ACC112 (cell line): ENCODE data around the gene MTHFSD.

Experiments used
- H2AFZ ChIP-seq: fragments of 200-600 bp; sonication (generic); one replicate; pipeline ENCODE4 v1.6.0; 2017; ENCODE audit warnings: antibody characterized with exemption, low read length; ENCODE audit not compliant: unreplicated experiment
- H3K27ac ChIP-seq: fragments of 200-600 bp; sonication (generic); 2 replicates; pipeline ENCODE4 v1.5.1; 2014; ENCODE audit warnings: low read depth, mild to moderate bottlenecking, antibody characterized with exemption, low read length, moderate library complexity
- H3K27me3 ChIP-seq: fragments of 200-600 bp; sonication (generic); 2 replicates; pipeline ENCODE4 v1.6.1; 2014; ENCODE audit warnings: mild to moderate bottlenecking, antibody characterized with exemption, low read length, moderate library complexity, mixed read lengths; ENCODE audit not compliant: insufficient read depth
- H3K36me3 ChIP-seq: fragments of 200-600 bp; sonication (generic); 2 replicates; pipeline ENCODE4 v1.6.1; 2016; ENCODE audit warnings: mild to moderate bottlenecking, antibody characterized with exemption, low read length, moderate library complexity, mixed read lengths; ENCODE audit not compliant: insufficient read depth
- H3K4me1 ChIP-seq: fragments of 200-600 bp; sonication (generic); one replicate; pipeline ENCODE4 v1.6.1; 2016; ENCODE audit warnings: low read length, mixed read lengths; ENCODE audit not compliant: insufficient read depth, unreplicated experiment, control insufficient read depth
- H3K4me3 ChIP-seq: fragments of 200-600 bp; sonication (generic); 2 replicates; pipeline ENCODE4 v1.5.1; 2014; ENCODE audit warnings: mild to moderate bottlenecking, low read depth, low read length
- H3K79me2 ChIP-seq: fragments of 200-600 bp; sonication (generic); one replicate; pipeline ENCODE4 v1.6.0; 2016; ENCODE audit warnings: low read length; ENCODE audit not compliant: control insufficient read depth, unreplicated experiment, insufficient read depth

MTHFSD gene

DNA sequence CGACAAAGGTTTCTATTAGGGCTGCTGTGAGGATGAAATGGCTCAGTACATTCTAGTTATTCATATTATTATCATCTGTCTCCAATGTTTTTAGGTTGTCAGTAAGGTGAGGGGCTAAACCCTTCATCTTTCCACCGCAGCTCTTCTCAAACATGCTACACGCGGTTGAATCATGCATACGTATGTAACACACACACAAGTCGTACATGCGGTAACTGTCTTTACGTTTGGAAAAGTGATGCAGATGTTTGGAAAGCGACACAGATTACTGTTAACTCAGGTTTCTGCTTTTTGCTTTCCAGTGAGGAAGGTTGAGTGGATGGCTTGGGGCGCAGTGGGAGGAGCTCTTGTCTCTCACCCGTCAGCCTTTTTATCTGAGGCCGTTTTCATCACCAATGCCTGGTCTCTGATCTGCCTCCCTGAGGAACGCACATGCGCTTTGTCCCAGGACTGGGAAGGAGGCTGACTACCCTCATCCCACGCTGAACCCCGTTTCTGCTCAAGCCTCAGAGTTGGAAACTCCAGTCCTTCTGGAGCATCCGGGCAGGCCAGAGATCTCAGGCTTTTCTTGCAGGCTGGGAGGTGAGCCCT lies 20.2 kb upstream of the MTHFSD start:
- peak overlapping the region; percentile 83 for H3K27ac ChIP-seq
- no peaks in the 10 kb centered on the region for H3K27me3 ChIP-seq
- H3K36me3 ChIP-seq: peaks cover 16% of the 10 kb centered on the region; the same call in 1 of the 2 replicates
- peaks cover 85% of the 10 kb centered on the region for H3K79me2 ChIP-seq
- H3K4me1 ChIP-seq: peaks cover 51% of the 10 kb centered on the region
- no peak overlapping the region for H2AFZ ChIP-seq
- peak overlapping the region; percentile 79 for H3K4me3 ChIP-seq

DNA sequence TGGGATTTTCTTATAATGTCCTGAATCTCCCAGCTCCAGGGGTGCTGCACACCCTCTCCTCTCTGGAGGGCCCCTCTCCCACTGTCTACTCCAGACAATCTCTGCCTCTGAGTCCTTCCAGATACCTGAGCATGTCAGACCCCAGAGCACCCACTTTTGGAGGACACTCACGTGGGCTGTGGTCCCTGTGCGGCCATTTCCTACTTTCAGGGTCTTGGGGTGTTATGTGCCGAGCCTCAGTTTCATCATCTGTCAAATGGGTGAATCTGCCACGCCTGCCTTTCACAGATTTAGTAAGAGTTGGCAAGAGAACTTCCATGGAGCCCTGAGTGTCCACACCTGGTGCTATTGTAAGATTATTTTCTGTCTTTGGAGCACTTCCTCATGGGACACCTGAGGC lies 19.6 kb upstream of the MTHFSD start:
- Histone ChIP-seq H3K4me1 (peaks cover 47% of the 10 kb centered on the region), H3K4me3 (no peak overlapping the region), H2AFZ (no peak overlapping the region), H3K79me2 (peaks cover 86% of the 10 kb centered on the region), H3K27me3 (no peaks in the 10 kb centered on the region), H3K36me3 (peaks cover 21% of the 10 kb centered on the region; the same call in 1 of the 2 replicates), H3K27ac (peak overlapping the region; percentile 83)

DNA sequence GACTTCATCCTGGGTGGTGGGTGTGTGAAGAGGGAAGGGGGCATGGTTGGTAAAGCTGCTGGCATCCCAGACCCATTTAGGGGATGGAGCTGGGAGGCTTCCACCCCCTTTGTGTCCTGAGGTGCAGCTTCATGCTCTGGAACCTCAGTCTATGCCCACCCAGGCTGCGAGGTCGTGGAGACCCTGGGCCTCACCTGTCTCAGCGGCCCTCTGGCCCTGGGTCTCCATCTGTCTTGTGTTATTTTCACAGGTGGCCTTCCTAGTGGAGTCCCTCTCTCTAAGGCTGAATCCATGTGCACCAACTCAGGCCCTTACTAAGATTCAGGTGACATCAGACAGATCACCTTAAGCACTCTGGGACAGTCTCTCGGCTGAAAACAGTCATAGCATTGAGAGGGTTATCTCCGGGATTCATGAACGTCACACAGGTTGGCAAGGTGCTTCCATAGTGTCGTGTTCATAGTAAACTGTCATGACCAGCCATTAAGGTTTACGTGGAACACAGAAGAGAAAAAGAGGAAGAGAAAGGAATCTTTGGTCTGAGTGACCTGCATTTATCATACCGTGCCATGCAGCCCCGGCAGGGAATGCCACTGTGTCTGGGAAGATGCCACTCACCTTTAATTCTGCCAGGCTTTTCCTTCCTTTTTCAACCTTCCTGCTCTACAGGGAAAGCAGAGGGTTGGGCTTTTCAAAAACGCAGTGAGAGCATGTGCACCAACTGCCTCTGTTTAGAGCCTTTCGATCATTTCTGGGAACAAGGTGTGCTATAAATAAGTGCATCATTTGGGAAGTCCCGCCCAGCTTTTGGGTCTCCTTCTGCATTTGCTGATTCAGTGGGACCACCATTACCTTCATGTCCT lies 18.8 kb upstream of the MTHFSD start:
- Histone ChIP-seq H3K27me3 (no peaks in the 10 kb centered on the region), H3K27ac (peak overlapping the region; percentile 83), H3K36me3 (peaks cover 27% of the 10 kb centered on the region; the same call in 1 of the 2 replicates), H3K4me1 (peaks cover 47% of the 10 kb centered on the region), H2AFZ (no peak overlapping the region), H3K79me2 (peaks cover 87% of the 10 kb centered on the region), H3K4me3 (no peak overlapping the region)

DNA sequence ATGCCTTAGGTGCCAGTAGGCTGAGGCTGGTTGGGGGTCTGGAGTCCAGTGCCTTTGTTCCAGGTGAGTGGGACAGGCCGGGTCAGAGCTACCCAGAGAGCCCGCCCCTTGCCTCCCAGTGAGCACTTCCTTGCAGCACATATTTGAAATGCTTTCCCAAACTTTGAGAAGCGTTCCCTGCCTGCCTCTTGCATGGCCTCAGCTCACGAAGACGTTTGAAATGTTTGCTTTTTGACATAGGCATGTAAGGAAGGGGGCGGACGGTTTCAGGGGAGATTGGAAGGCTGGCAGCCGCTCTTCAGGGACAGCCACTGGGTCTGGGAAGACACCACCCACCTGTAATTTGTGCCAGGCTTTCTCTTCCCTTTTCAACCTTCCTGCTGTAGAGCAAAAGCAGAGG lies 18.2 kb upstream of the MTHFSD start:
- Histone ChIP-seq H3K27ac (peak overlapping the region; percentile 83), H3K4me1 (peaks cover 47% of the 10 kb centered on the region), H3K79me2 (peaks cover 92% of the 10 kb centered on the region), H3K36me3 (peaks cover 31% of the 10 kb centered on the region; the same call in 1 of the 2 replicates), H2AFZ (no peak overlapping the region), H3K4me3 (no peak overlapping the region), H3K27me3 (no peaks in the 10 kb centered on the region)

DNA sequence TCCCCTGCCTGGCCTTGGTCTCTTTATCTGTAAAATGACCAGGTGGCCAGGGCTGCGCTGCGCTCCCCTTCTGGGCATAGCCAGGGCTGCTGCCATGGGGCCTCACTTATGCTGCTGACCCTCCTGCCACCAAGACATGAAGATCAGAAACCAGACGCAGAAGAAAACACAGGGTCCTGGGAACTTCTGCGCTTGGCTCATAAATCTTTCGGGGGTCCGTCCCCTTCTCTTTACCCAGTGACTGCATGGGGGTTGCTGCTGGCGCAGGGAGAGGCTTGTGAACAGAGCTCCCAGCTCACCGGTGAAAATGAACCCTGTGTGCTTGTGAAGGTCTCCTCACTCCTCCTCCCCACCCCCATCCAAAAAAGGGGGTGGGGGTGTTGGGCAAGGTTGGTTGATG lies 17.6 kb upstream of the MTHFSD start:
- H3K27ac ChIP-seq: peak overlapping the region; percentile 83
- peak overlapping the region; percentile 92 for H3K4me3 ChIP-seq
- no peak overlapping the region for H2AFZ ChIP-seq
- H3K36me3 ChIP-seq: peaks cover 31% of the 10 kb centered on the region; the same call in 1 of the 2 replicates
- no peaks in the 10 kb centered on the region for H3K27me3 ChIP-seq
- H3K4me1 ChIP-seq: peaks cover 41% of the 10 kb centered on the region
- H3K79me2 ChIP-seq: peaks cover 92% of the 10 kb centered on the region

DNA sequence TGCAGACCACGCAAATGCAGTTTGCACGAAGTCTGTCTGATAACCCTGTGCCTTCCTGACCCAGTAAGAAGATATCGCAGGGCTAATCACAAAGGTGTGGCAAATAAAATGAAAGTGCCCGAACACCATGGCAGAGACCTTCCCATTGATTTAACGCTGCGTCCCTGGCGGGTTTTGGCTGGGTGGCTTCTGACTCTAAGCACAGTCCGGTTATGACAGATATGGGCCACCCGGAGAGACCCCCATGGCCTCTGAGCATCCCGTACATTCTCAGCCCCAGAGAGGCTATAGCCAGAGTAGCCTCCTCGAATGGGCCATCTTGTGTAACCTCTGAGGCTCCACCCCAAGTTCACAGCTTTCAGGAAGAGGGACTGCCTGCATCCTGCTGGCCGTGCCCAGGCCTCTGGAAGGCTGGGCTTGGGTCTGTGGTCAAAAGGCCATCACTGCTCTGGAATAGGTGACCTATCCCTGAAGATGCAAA lies 17.0 kb upstream of the MTHFSD start:
- Histone ChIP-seq H3K36me3 (peaks cover 31% of the 10 kb centered on the region; the same call in 1 of the 2 replicates), H3K27me3 (no peaks in the 10 kb centered on the region), H3K4me3 (peak overlapping the region; percentile 92), H3K27ac (peak overlapping the region; percentile 83), H3K79me2 (peaks cover 92% of the 10 kb centered on the region), H2AFZ (no peak overlapping the region), H3K4me1 (peaks cover 36% of the 10 kb centered on the region)

DNA sequence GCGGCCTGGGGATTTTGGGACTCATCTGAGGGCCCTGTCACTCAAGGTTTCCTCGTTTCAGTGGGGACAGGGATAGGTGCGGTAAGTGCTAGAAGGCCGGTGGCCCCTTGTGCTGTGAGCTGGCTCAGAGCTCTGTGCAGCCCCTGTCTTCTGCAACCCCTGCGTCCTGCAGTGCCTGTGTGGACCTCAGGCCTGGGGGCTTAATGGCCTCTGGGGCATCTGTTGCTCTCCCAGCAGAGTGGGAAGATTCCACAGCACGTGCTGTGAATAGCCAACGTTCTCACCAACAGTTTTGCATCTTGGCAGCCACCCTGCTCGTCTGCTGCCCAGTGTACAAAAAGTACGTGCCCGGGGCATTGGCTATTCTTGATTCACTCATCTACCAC lies 16.5 kb upstream of the MTHFSD start:
- Histone ChIP-seq H3K4me3 (peak overlapping the region; percentile 92), H3K4me1 (peaks cover 32% of the 10 kb centered on the region), H3K36me3 (peaks cover 31% of the 10 kb centered on the region; the same call in 1 of the 2 replicates), H3K79me2 (peaks cover 88% of the 10 kb centered on the region), H2AFZ (no peak overlapping the region), H3K27ac (peak overlapping the region; percentile 83), H3K27me3 (no peaks in the 10 kb centered on the region)

DNA sequence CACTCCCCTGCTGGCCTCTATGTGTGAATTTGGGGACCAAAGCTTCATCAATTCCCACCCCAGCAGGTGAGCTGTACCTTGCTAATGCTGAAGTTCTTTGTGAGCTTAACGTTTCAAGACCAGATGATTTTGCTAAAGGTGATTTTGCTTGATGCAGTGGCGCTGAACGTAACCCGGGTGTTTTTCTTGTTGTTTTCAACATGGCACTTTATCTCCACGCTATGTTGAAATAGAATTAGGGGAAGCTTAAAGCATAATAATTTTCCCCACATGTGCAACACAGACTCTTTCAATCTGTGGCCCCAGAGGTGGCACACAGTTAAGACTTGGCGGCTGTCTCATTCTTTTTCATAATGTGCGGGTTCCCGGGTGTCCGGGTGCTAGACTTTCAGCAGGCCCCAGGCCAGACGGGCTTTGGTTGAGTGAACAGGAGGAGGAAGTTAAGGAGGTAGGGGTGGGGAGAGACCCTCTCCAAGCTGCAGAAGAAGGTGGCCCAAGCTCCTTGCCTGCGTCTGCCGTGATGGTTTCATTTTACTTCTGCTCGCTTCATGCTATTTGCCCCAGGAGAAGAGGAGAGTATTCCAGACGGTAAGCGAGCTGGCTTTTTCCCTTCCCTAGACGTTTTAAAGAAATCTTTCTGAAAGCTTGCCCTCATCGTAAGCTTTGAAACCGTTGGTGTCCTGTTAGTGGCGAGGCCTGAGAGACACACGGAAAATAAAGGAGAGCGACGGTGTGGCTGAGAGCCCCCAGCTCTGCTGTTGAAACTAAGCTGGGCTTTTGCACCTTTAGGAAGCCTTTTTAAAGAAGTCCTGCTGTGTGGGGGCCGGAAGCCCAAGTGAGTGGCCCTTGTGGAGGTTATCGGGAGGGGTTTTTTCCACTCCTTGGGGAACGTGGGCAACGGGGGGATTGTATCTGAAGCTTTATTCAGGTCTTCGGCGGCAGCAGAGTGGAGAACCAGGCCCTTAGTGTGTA lies 15.8 kb upstream of the MTHFSD start:
- H3K79me2 ChIP-seq: peaks cover 88% of the 10 kb centered on the region
- H3K27ac ChIP-seq: peak overlapping the region; percentile 83
- no peak overlapping the region for H2AFZ ChIP-seq
- H3K36me3 ChIP-seq: peaks cover 31% of the 10 kb centered on the region; the same call in 1 of the 2 replicates
- peak overlapping the region; percentile 92 for H3K4me3 ChIP-seq
- no peaks in the 10 kb centered on the region for H3K27me3 ChIP-seq
- peaks cover 32% of the 10 kb centered on the region for H3K4me1 ChIP-seq

DNA sequence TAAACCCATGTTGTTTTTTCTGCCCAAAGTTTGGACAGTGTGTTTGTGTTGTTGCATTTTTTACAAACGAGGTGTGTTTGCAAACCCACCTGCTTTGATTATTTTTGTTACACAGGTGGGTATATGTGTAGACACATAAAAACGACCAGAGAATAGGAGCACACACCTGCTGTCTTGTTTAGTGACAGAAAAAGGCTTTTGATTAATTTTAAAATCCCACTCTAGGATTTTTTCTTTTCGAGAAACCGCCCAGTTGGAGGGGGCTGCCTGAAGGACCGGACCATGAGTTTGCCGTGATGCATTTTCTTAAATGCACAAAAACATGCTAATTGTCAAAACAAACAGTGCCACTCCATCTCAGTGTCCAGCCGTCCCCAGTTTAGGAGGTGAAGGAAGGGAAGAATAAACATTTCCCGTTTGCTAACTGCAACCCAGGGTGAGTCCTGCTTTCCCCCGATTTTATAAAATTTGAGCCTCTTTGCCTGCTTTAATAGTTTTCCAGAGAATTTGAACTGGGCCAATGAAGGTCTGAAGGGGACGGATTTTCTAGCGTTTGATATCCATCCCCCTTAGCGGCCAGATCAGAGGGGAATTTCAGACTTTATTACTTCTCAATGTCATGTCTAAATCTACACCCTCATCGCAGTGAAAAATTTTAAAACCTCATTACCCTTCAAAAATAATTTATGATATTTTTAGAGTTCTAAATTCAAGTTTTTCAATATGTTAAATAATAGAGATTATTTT lies 14.8 kb upstream of the MTHFSD start:
- H3K36me3 ChIP-seq: peaks cover 31% of the 10 kb centered on the region; the same call in 1 of the 2 replicates
- H3K27me3 ChIP-seq: no peaks in the 10 kb centered on the region
- peak overlapping the region; percentile 92 for H3K4me3 ChIP-seq
- H2AFZ ChIP-seq: no peak overlapping the region
- H3K27ac ChIP-seq: peak overlapping the region; percentile 83
- peaks cover 29% of the 10 kb centered on the region for H3K4me1 ChIP-seq
- H3K79me2 ChIP-seq: peaks cover 90% of the 10 kb centered on the region
